ENCODE measurements around the gene GRK5. TPM values are rescaled to one million over a fixed set of nuclear protein-coding genes. Genes with fewer than 3 reads are reported as not detected.

The GRK5 gene
- total RNA-seq, 1 donor: 16.0 TPM

DNA sequence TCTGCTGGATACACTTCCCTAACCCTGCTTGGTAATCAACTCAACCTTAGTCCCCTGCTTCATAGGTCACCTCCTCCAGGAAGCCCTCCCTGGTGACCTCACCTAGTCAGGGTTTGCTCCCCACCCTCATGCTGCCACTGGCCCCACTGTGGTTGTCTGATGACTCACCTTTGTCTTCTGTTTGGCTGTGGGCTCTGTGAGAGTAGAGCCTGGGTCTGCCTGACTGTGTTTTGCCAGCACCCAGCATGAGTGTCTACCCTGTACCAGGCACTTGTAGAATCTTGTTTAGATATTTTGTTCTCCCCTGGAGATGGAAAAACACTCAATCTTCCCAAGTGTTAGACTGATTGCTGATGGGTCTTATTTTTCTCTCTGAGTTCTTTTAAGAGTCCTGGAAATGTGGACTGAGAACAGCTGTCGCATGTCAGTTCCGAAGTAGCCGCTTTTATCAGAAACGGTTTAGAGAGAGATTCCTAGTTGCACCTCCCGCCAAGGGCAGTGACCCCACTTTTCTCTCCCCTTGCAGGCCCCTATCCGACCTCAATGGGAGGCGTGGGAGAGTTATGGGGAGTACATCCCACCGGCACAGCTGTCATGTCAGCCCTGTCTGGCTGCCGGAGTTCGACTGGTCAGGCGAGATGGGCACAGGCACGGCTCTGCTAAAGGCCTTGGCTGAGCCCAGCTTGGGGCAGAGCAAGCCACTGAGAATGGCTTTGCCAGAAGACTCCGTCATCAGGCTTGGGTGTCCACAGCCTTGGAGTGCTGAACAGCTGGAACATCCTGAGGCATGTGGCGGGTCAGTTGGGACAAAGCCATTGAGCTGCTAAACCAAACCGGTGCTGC, 134.3 kb downstream of the GRK5 start:
- TF ChIP-seq CTCF (IDR thresholded peaks at IDR 0.05; ENCODE audit: insufficient read depth, low read depth, low read length): no peak
- peak; percentile 86 for DNase-seq (ENCODE audit: low read depth)
- no peak overlapping the region for H3K4me3 ChIP-seq (ENCODE audit: low read depth, low read length)

- TF ChIP-seq CTCF (IDR thresholded peaks at IDR 0.05; ENCODE audit: insufficient read depth, low read depth, low read length): no peak
- peak; percentile 33 for DNase-seq (ENCODE audit: low read depth)
- H3K4me3 ChIP-seq (ENCODE audit: low read depth, low read length): no peak overlapping the region
These were observed 135.0 kb downstream of the GRK5 start for GRCh38 chr10:119342335-119342734.

DNA sequence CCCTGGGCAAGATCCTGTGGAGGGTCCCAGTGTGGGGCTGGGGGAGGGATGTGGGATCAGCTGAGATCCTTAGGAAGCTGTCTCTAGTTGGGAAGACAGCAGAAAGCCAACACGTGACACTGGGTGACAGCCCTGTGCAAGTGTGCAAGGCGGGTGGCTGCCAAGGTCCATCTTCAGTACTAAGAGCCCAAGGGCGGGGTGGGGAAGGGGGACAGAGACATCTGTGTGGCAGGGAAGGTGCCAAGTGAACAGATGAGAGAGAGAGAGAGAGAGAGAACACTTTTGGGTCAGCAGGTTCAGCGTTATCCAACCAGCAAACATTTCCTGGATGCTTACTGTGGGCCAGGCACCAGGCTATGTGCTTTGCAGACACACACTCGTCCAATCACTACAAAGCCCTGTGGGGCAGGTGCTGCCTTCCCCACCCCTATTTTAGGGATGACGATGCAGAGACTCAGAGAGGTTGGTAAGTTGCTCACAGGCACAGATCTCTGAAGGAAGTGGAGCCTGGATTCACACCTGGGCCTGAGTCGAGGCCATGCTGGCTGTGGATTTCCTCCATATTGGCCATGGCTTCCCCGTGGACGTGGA, 135.7 kb downstream of the GRK5 start:
- no peak for DNase-seq (ENCODE audit: low read depth)

DNA sequence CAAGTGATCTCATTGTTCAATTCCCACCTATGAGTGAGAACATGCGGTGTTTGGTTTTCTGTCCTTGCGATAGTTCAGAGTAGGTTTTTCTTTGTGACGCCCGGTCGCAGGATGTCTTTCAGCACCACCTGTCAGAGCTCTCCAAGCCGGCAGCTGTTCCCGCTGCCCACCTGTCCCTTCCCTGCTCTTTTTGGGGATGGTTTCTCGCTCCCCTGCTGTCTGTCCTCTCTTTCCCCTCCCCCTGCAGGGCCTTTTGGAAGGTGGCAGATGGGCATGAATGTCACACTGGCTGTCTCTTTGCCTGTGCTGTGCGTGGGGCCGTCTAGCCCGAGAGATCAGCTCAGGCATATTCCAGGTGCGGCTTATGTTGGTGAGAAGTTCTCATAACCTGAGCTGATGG, 137.0 kb downstream of the GRK5 start:
- H3K4me3 ChIP-seq (ENCODE audit: low read depth, low read length): no peak overlapping the region
- no peak for TF ChIP-seq CTCF (IDR thresholded peaks at IDR 0.05; ENCODE audit: insufficient read depth, low read depth, low read length)
- no peak for DNase-seq (ENCODE audit: low read depth)

More for the DNA sequence above, 135.7 kb downstream of the GRK5 start:
- H3K4me3 ChIP-seq (ENCODE audit: low read depth, low read length): no peak overlapping the region
- no peak for TF ChIP-seq CTCF (IDR thresholded peaks at IDR 0.05; ENCODE audit: insufficient read depth, low read depth, low read length)

- DNase-seq (ENCODE audit: low read depth): peak; percentile 17
- no peak for TF ChIP-seq CTCF (IDR thresholded peaks at IDR 0.05; ENCODE audit: insufficient read depth, low read depth, low read length)
These were observed 138.9 kb downstream of the GRK5 start for GRCh38 chr10:119346095-119346832.

GRCh38 chr10:119347181-119347974, 140.0 kb downstream of the GRK5 start:
- no peak overlapping the region for H3K4me3 ChIP-seq (ENCODE audit: low read depth, low read length)
- no peak for DNase-seq (ENCODE audit: low read depth)
- TF ChIP-seq CTCF (IDR thresholded peaks at IDR 0.05; ENCODE audit: insufficient read depth, low read depth, low read length): no peak

More at GRCh38 chr10:119346095-119346832, 138.9 kb downstream of the GRK5 start:
- H3K4me3 ChIP-seq (ENCODE audit: low read depth, low read length): no peak overlapping the region

All from fibroblast of villous mesenchyme (primary cell).